NCI-H2029 (cell line): ENCODE measurements around the gene SENP6.
A peak's percentile ranks its signal among the peaks of the same experiment; 100 is the strongest.
"Not testable (repeated sequence)": the region's sequence is repeated elsewhere in the genome, so short reads cannot be mapped to it uniquely, and the experiment has no call there.

Experiments
- DNase-seq: peaks from one replicate; lab custom pipeline; 2025; lab: John Stamatoyannopoulos, UW

The SENP6 gene

DNA sequence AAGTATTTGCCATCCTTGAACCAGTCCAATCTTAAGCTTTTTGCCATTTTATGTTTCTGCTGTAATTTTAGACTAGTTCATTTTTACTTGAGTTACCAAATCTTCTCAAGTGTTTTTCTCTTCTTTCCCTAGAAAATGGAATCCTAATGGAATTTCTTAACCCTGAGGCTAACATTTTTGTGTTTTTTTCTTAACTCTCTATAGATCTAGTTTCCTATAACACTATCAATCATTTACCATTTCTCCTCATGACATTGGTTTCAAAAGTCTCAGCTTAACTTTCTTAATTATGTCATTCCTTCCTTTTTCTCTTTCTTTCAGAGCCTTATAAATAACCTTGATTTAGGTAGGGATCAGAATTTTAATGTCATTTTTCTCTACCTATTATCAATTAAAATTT lies 54.8 kb downstream of the SENP6 start:
- DNase-seq = no peak

DNA sequence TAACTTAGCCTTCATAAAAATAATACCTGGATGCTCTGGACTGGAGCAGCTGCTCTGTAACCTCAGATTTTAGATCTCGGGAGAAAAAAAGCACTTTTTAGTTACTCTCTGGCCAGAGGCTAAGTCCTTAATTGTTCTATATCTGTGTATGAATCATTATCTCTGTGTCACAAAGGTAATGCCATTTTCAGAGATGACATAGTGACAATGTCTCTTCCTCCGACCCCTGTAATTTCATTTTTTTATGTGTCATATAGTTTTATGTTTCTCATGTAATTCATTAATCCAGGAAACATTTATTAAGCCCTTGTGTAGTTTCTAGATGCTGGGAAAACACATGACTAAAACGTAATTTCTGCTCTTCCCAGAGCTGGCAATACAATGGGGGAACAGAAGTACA lies 55.6 kb downstream of the SENP6 start:
- DNase-seq = no peak

DNA sequence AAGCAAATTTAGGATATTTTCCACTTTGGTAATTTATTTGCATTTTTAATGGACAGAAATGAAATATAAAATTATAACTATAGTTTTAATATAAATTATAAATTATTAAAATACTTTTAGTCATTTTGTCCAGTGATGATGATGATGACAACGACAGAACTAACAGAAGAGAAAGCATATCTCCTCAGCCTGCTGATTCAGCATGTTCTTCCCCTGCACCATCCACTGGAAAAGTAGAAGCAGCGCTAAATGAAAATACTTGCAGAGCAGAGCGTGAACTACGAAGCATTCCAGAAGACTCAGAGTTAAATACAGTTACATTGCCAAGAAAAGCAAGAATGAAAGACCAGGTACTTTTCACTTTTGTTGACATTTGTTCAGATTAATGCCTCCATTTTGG lies 64.9 kb downstream of the SENP6 start:
- no peak for DNase-seq

DNA sequence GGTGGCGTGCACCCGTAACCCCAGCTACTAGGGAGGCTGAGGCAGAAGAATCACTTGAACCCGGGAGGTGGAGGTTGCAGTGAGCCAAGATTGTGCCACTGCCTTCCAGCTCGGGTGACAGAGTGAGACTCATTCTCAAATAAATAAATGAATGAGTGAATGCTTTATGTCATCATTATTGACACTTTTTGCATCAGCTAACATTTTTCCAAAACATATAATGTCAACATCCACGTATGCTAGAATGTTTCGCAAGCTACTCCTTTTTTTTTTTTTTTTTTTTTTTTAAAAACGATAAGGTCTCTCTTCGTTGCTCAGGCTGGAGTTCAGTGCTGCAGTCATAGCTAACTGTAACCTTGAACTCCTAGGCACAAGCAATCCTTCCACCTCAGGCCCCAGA lies 72.2 kb downstream of the SENP6 start:
- DNase-seq = no peak

DNA sequence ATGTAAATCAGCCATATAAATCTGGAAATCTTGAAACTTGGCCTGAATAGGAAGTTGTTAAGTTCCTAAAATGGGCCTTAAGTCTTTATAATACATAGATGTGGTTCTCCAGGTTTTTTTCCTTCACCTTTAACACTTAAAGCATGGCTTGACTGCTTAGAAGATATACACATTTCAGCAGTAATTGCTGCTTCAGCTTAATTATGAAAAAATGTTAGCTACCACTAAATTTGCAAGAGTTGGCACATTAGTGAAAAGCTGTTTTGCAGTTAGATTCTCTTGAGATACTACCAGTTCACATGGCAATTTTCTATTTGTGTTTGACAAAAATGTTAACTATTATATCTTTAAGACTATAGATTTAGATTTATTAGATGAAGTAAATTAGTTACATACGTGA lies 74.7 kb downstream of the SENP6 start:
- no peak for DNase-seq

GRCh38 chr6:75682548-75682947 lies 80.9 kb downstream of the SENP6 start:
- DNase-seq = not testable (repeated sequence)

DNA sequence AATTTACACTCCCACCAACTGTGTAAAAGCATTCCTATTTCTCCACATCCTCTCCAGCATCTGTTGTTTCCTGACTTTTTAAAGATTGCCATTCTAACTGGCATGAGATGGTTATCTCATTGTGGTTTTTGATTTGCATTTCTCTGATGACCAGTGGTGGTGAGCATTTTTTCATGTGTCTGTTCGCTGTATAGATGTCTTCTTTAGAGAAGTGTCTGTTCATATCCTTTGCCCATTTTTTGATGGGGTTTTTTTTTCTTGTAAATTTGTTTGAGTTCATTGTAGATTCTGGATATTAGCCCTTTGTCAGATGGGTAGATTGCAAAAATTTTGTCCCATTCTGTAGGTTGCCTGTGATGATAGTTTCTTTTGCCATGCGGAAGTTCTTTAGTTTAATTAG lies 81.3 kb downstream of the SENP6 start:
- DNase-seq = not testable (repeated sequence)

- not testable (repeated sequence) for DNase-seq
Observed at GRCh38 chr6:75687535-75687934, 85.9 kb downstream of the SENP6 start.

DNA sequence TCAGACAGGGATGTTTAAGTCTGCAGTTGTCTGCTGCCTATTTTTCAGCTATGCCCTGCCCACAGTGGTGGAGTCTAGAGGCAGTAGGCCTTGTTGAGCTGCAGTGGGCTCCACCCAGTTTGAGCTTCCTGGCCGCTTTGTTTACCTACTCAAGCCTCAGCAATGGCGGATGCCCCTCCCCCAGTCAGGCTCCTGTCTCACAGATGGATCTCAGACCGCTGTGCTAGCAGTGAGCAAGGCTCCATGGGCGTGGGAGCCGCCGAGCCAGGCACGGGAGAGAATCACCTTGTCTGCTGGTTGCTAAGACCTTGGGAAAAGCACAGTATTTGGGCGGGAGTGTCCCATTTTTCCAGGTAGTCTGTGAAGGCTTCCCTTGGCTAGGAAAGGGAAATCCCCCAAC lies 86.3 kb downstream of the SENP6 start:
- DNase-seq = not testable (repeated sequence)

- DNase-seq = no peak
Observed at GRCh38 chr6:75689576-75689975, 87.9 kb downstream of the SENP6 start.

DNA sequence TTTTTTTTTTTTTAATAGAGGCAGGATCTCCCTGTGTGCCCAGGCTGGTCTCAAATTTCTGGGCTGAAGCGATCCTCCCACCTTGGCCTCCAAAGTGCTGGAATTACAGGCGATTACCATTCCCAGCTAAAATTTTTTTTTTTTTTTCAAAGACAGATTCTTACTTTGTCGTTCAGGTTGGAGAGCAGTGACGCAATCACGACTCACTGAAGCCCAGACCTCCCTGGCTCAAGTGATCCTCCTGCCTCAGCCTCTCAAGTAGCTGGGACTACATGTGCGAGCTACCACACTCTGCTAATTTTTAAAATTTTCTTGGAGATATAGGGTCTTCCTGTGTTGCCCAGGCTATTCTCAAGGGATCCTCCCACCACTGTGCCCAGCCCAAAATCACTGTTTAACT lies 89.3 kb downstream of the SENP6 start:
- no peak for DNase-seq

- no peak for DNase-seq
Observed at GRCh38 chr6:75693534-75693933, 91.9 kb downstream of the SENP6 start.

- DNase-seq = no peak
Observed at GRCh38 chr6:75694406-75694805, 92.7 kb downstream of the SENP6 start.

DNA sequence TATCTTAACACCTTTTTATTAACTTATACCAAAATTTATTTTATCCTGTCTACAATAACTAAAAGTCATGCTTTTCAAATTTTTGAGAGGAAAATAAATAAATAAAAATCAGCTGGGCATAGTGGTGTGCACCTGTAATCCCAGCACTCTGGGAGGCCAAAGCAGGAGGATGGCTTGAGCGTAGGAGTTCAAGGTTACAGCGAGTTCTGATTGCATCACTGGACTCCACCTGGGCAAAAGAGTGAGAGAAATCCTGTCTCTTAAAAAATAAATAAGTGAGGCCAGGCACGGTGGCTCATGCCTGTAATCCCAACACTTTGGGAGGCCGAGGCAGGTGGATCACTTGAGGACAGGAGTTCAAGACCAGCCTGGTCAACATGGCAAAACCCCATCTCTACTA lies 106.7 kb downstream of the SENP6 start:
- not testable (repeated sequence) for DNase-seq

- DNase-seq = no peak
Observed at GRCh38 chr6:75711173-75711572, 109.5 kb downstream of the SENP6 start.

- DNase-seq = no peak
Observed at GRCh38 chr6:75719133-75719532, 117.5 kb downstream of the SENP6 start.

- DNase-seq = no peak
Observed at GRCh38 chr6:75723382-75723781, 121.7 kb downstream of the SENP6 start.

GRCh38 chr6:75727206-75727605 lies 125.5 kb downstream of the SENP6 start:
- no peak for DNase-seq

- not testable (repeated sequence) for DNase-seq
Observed at GRCh38 chr6:75731029-75731428, 129.3 kb downstream of the SENP6 start.

DNA sequence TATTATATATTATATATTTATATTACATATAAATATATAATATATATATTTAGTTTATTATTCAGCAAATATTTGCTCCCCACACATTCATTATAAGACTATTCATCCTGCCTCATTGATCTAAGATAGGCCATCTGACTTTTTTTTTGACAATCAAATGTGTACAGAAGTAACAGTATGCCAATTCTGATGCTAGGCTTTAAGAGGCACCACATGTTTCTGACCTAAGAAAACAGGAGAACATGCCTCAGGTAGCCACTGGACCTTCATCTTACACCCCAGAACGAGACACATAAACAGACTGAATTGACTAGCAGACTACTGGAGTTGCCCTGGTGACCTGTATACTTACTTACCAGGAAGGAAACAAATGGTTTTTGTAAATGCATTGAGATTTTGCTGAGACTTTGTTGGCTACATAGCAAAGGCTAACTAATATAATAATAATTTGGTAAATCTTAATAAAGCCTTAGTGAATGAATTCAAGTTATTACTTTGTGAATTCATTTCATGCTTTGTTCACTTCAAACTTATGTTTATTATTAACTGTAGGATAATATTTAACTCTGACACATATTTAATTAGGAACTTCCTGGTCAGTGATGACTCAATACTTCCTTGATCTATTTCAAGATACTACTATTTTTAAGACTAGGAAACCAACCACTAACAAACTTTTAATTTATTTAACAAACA lies 134.0 kb downstream of the SENP6 start:
- peak; percentile 8 for DNase-seq

- DNase-seq = no peak
Observed at GRCh38 chr6:75743971-75744370, 142.3 kb downstream of the SENP6 start.

GRCh38 chr6:75745404-75745803 lies 143.7 kb downstream of the SENP6 start:
- DNase-seq = no peak

GRCh38 chr6:75746221-75746620 lies 144.5 kb downstream of the SENP6 start:
- no peak for DNase-seq
